Left forelimb (tissue), 1 donor: Measurements from ENCODE around the gene GLTPD2.

Source experiments
- DNase-seq: peaks from one replicate; pipeline ENCODE4 v3.0.0-alpha.2; 2018; ENCODE audit warnings: low spot score

The GLTPD2 gene

GRCh38 chr17:4771519-4772234, 17.1 kb upstream of the GLTPD2 start, which contains the start of gene TM4SF5:
Gene TM4SF5 (plus strand): TSS chr17:4771886. CDS start chr17:4771923, 37 bp downstream.
- DNase-seq = no peak

- no peak for DNase-seq
Observed at GRCh38 chr17:4772235-4772613, 16.5 kb upstream of the GLTPD2 start.

DNA sequence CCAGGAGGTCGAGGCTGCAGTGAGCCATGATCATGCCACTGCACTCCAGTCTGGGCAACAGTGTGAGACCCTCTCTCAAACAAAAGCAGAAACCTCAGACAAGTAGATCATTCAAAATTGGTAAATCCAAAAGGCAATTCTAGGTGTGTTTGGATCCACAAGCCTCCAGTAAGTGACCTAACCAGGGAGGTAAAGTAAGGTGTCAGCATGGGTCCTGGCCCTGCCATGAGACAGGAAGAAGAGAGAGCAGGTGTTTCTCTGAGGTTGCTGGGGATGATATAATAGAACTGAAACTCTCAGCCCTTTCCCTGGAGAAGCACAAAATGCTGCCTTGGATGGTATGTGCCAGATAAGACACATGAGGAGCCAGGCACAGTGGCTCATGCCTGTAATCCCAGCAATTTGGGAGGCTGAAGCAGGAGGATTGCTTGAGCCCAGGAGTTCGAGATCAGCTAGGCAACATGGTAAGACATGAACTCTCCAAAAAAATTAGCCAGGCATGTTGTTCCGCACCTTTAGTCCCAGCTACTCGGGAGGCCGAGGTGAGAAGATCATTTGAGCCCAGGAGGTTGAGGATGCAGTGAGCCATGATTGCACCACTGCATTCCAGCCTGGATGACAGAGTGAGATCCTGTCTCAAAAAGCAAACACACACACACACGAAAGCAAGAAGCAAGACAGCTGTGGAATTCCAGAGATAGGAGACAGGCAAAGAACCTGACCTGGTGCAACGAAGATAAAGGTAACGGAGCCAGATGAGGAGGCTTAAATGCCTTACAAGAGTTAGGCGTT, 10.6 kb upstream of the GLTPD2 start:
- no peak for DNase-seq

- DNase-seq = no peak
Observed at GRCh38 chr17:4780325-4780955, 8.3 kb upstream of the GLTPD2 start.

GRCh38 chr17:4782652-4783051, 6.1 kb upstream of the GLTPD2 start:
- no peak for DNase-seq

DNA sequence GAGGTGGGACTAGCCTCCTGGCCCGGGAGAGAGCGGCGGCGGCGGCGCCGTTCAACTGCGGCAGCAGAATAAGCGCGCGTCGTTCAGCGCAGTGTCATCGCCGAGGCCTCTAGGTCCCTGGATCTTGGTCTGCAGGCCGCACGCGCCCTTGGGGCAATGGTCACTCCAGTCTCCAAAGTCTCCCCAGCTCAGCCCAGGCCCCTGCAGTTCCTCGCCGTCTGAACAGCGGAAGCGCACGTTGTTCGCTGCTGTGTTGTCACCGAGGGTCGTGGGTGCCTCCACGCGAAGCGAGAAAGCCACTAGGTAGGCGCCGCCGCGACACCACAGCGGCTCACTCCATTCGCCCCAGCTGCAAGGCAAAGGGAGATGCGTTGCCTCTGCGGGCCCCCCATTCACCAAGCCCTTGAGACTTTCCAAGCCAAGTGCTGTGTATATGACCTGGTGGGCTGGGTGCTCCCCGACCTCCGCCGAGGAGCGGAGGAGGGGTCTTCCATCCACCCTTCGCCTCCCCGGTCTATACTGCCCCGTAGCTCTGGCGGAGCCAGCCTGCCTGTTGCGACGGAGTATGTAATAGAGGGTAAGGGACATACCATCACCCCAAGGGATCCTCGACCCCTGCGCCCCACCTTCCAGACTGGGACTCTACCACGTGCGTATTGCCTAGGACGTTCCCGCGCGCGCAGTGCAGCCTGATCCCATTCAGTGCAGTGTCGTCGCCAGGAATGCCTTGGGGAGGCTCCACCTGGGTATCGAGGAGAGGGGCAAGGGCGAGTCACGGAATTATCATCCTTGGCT, 3.3 kb upstream of the GLTPD2 start:
- no peak for DNase-seq

DNA sequence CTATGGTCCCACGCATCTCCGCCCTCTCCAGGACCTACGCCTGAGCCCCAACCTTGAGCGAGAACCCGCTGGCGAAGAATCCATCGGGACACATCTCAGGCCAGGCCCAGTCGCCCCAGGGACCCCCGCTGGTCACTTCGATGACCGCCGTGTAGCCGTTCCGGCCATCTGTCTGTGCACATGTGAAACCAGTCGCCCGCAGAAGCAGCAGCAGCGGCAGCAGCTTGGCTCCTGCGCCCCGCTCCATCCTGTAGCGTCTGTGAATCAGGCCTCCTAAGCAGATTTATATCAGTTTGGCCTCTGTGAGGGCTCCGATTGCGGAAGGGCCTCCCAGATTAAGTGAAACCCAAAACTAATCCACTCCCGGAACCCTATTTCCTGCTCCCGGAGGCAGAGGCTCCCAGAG, 2.7 kb upstream of the GLTPD2 start, which contains the start of gene VMO1:
Gene VMO1, minus strand, starts transcription at position 259 of the 406 bp plus-strand sequence. Its CDS starts 12 bp downstream, at position 247.
- DNase-seq = no peak

GRCh38 chr17:4786516-4786915, 2.2 kb upstream of the GLTPD2 start:
- no peak for DNase-seq

DNA sequence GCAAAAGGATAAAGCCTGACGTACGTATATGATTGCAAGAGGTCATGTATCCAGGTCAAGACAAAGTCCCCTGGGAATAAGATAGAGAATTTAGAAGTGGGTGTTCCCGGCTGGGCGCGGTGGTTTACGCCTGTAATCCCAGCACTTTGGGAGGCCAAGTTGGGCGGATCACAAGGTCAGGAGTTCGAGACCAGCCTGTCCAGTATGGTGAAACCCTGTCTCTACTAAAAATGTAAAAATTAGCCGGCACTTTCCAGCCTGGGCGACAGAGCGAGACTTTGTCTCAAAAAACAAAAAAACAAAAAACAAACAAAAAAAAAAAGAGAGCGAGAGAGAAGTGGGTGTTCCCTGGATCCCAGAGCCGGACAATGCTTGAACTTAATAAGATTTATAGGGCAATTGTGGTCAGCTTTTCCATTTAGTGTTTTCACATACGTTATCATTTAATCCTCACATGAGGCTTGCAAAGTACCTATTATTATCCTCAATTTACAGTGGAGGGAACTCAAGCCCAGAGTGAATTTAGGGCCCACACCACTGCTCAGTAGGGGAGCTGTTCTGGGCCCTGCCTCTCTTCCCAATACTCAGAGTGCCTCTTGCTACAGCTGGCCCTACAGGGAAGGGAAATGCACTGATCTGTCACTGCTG, 481 bp upstream of the GLTPD2 start:
- DNase-seq = no peak

DNA sequence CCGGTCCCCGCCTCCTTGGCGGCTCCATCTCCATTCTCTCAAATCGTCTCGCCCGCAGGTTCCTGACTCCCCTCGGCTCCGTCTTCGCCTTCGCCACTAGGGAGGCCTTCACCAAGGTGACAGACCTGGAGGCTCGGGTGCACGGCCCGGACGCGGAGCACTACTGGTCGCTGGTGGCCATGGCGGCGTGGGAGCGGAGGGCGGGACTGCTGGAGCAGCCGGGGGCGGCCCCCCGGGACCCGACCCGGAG, 862 bp downstream of the GLTPD2 start:
- DNase-seq = no peak

GRCh38 chr17:4789951-4790704, 1.4 kb downstream of the GLTPD2 start:
- peak; percentile 89 for DNase-seq

- DNase-seq = no peak
Observed at GRCh38 chr17:4790705-4791088, 1.9 kb downstream of the GLTPD2 start.

- DNase-seq = no peak
Observed at GRCh38 chr17:4795168-4795567, 6.4 kb downstream of the GLTPD2 start.

DNA sequence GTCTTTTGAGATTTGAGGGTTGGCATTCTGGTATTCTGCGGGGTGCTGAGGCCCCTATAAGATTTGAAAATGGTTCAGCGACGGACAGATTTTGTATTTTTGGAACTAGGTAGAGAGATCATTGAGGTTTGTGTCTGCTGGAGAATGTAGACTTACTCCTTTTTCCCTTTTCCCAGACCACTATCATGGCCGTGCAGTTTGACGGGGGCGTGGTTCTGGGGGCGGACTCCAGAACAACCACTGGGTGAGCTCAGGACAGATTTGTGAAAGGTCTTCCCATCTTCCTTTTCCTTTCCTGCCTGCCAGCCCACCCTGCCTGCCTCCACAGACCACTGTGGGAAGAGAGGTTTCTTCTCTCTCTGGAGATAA, 7.8 kb downstream of the GLTPD2 start:
- DNase-seq = no peak

DNA sequence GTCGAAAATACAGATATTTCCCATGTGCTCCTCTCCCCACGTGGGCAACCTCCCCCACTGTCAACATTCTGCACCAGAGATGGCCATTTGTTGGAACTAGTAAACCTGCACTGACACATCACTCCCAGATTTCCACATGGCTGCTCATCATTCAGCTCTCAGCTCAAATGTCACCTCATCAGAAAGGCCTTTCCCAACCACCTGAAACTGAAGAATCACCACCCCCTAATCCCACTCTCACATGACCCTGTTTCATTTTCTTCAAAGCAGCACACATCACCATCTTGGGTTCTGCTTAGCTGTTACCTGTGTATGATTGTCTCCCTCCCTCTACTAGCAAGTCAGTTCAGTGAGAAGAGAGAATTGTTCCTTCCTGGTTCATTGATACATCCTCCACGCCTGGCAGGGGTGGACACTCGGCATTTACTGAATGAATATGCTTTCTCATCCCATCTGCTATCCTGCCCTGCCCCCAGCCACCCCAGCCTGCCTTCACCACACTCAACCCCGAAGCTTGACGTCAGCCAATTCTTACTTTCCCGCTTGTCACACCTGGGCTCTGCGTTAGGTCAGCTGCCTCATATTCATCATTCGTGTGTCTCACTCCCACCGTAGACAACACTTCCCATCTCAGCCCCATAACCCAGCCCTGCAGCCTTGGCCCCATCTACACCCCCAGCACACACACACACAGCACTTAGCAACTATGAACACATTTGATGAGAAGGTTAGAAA, 11.9 kb downstream of the GLTPD2 start:
- DNase-seq = no peak

GRCh38 chr17:4802228-4802627, 13.5 kb downstream of the GLTPD2 start, which contains the start of gene C17orf114:
Gene C17orf114 (minus strand): TSS chr17:4802328.
- DNase-seq = no peak

DNA sequence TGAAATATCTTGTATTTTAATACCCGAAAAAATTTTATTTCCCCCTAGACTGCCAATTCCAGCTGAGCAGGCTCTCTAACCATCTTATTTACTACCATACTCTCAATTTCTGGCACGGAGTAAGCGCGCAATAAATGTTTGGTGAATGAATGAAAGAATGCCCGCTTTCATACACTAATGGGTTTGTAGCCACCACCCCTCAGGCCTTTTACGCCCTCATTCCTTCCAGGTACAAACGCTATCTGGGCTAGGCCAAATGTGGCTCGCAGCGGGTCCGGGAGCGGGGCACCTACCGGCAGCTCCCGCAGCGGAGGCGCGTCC, 17.7 kb downstream of the GLTPD2 start:
- DNase-seq = no peak

DNA sequence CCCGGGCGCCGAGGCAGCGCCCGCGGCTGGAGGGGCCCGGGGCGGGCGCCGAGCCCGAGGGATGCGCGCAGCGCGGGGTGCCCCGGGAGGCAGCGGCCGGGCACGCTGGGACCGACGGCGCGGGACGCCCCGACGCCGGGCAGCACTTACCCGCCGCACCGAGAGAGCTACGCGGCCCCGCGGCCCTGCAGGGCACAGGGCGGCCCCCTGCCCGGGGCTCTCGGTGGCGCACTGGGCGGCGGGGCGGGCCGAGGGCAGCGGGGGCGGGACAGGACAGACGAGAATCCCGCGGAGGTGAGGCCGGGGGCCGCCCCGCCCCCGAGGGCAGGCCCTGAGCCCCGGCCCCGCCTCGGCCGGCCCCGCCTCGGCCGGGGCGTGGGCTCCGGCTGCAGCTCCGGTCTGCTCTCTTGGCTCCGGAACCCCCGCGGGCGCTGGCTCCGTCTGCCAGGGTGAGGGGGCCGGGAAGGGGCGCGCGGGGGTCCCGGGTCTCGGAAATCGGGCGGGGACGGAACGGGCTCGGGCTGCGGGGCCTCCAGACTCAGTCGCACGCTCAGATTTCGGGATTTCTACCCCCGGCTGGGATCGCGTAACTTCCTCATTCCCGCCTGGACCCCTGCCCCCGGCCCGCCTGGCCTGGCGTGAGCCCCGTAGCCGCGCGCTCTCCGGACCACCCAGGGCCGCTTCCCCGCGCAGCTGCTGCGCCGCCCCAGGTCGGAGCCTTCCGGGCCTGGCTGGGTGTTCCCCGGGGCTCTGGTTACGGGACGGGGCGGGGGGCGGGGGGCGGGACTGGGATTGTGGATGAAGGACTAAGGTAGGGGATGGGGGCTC, 18.2 kb downstream of the GLTPD2 start, which contains the start of gene PLD2:
Gene PLD2, plus strand, starts transcription at position 376 of the 828 bp plus-strand sequence. CDS start 621 bp downstream, outside the sequence.
- peak; percentile 88 for DNase-seq

GRCh38 chr17:4807605-4808377, 19.0 kb downstream of the GLTPD2 start:
- no peak for DNase-seq
